Stimulated activated CD8-positive, alpha-beta memory T cell treated with anti-CD3 and anti-CD28 coated beads, Interleukin-7, amount 100 ng/mL, for 48 hours (primary cell): ENCODE results near the gene HSPB7.
"Not testable (repeated sequence)": the region's sequence is repeated elsewhere in the genome, so short reads cannot be mapped to it uniquely, and the experiment has no call there.

Experiments
- DNase-seq, 2 donors: peaks; one replicate each; pipeline ENCODE4 v3.0.0-alpha.2; 2020; ENCODE audit warnings: low read depth in 1 of 2; ENCODE audit errors: extremely low read depth in 1 of 2

HSPB7 gene

GRCh38 chr1:16023050-16023653, 5.3 kb upstream of the HSPB7 start:
- no peak for DNase-seq

- DNase-seq = no peak
Measured at GRCh38 chr1:16022393-16022792, 4.5 kb upstream of the HSPB7 start.

- DNase-seq = no peak
Measured at GRCh38 chr1:16021681-16022080, 3.8 kb upstream of the HSPB7 start, which contains the start of gene CLCNKA. CLCNKA (plus strand) TSS chr1:16022036; CDS start chr1:16022620, 584 bp downstream.

GRCh38 chr1:16020878-16021277, 3.0 kb upstream of the HSPB7 start:
- DNase-seq = not testable (repeated sequence)

GRCh38 chr1:16020325-16020724, 2.5 kb upstream of the HSPB7 start:
- no peak for DNase-seq

- no peak for DNase-seq
Measured at GRCh38 chr1:16019644-16020277, 1.9 kb upstream of the HSPB7 start.

DNA sequence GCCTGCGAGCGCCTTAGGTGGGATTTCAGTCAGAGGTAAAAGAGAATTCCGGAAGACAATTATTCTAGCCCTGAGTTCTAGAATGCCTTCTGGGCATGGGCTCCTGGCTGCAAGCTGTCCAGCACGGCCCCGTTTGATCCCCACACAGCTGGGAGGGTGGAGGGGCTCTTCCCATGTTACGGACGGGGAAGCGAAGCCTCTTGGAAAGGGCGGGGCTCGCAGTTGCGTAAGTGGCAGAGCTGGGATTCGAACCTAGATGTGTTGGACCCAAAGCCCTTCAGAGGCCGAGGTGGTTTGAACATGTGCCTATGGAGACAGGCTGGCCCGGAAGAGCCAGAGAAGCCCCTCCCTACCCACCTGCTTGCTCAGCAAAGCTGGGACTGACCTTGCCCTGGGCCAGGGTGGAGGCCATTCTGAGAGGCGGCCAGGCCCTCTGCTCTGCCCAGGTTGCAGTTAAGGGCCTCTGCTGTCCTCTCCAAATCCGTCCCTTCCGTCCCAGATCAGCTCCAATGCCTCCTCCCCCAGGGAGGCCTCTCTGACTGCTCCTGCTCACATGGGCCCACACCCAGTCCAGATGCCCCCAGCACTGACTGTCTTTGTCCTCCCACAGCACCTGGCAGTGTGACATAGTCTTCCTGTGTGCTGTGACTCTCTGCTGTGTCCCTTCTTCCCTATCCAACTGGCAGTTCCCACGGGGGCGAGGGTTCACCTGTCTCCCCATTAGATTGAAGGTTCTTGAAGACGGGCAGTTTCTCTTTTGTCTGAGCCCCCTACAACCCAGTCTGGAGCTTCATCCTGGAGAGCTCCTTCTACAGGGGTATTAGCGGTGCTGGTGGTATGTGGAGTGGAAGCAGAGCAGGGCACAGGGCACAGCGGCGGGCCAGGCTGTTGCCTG, 1.2 kb upstream of the HSPB7 start:
- DNase-seq = no peak

GRCh38 chr1:16018308-16018707, 465 bp upstream of the HSPB7 start:
- DNase-seq = no peak

DNA sequence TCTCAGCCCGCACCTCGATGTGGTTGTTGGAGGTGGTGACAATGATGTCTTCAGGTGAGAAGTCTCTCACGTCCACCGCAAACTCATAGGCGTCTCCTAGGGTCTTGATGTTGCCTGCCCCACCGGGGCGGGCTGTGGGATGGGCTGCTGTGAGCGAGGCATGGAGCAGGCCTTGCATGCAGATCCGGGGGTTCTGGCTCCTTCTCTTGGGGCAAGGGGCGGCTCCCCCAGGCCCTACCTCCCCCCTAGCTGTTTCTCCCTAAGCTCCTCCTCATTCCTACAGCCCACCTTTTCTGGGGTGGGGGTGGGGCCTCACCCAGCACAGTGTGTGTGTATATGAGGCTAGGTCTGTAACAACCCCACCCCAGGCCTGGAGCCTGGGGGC, 775 bp downstream of the HSPB7 start:
- DNase-seq = no peak

DNA sequence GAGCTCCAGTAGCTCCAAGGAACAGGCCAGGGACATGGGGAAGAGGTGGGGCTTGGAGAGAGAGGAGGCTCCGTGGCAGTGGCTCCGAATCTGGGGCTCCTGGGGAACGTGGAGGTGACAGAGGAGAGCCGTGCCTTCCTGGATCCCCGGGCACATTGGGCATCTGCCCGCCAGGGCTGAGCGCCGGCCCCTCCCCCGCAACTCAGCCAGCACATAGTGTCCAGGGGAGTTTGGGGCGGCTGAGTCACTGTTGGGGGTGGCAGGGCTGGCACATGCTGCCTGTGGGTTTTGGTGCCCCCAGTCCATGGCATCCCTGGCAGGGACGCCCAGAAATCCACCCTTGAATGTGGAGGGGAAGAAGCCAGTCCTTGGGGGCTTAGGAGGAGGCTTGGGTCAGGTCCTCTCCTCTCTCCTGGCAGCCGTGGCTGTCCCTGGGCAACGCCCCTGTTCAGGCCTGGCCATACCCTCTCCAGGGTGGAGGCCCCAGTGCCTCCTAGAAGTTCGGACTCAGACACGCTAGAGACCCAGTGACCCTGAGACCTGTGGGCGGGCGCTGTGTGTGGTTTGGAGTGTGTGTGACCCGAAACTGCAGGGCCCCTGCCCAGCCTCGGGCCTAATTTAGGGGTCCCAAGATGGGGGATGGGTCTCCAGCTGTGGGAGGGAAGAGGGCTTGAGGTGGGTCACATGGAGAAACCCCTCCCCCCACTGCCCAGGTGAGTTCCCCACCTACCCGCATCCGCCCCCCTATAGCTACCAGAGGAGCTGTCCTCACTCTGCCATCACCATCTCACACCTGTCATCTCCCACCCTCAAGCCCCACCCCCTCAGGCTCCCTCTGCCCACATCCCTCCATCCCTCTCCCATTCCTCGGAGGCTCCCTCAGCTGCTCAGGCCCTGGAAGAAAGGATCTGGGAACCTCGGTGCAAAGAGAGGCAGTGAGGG, 1.6 kb downstream of the HSPB7 start:
- no peak for DNase-seq

DNA sequence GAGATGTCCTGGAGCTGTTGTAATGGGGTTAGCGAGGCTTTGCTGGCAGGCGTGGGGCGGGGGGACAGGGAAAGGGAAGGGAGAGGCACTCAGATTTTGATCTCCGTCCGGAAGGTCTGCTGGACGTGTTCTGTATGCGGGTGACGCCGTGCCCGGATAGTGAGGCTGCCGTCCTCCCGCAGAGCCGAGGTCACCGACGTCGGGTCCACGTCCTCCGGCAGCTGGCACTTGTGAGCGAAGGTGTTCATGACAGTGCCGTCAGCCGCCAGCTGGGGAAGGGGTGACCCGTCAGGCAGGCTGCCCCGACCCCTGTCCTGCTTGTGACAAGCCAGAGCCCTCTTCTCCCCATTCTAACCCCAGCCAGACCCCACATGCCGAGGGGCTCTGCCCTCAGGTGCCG, 2.4 kb downstream of the HSPB7 start:
- no peak for DNase-seq

GRCh38 chr1:16014509-16015482, 3.0 kb downstream of the HSPB7 start:
- DNase-seq = no peak

DNA sequence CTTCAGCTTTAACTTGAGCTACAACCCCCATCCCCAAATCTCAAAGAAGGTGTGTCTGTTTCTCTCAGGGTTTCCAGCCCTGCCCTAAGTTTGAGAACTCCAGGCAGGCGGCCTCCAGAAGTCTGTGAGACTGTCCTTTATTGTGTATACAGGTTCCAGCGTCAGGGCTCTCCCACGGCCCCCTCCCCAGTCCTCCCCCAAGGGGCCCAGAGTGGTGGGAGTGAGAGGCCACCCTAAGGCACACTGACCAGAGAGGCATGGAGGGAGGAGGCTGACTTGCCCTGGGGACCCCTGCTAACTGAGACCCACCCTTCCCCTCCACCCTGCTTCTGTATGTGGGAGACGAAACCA, 4.0 kb downstream of the HSPB7 start:
- no peak for DNase-seq

DNA sequence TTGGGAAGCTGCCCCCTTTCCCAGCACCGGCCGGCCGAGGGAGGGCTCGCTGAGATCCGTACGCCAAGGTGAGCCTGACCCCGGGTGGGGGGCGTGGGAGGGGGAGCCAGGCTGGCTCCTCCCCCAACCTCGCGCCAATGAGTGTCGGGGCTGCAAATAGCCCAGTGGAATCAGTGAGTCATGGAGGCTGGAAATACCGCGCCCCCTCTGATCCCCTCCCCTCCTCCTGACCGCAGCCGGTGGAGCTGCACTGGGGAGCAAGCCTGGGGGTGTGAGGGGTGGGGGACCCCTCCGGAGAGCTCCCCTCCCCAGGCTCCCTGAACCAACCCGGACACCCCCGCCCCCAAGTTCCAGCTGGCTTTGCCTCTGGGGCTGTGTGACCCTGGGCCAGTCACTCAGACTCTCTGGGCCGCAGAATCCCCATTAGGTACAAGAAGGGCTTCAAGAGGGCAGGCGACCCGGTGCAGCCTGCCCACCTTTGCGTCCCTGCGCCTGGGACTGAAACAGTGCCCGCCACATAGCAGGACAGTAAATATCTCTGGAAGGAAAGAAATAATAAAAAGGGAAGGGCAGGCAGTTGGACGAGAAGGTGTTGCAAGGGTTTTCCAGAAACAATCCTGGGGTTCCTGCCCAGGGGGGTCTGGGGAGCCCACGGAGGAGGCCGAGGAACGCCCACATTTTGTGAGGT, 4.5 kb downstream of the HSPB7 start:
- peak; percentile 23 to 39 for DNase-seq

GRCh38 chr1:16012590-16013219, 5.1 kb downstream of the HSPB7 start:
- DNase-seq = no peak

- no peak for DNase-seq
Measured at GRCh38 chr1:16011936-16012589, 5.8 kb downstream of the HSPB7 start.

DNA sequence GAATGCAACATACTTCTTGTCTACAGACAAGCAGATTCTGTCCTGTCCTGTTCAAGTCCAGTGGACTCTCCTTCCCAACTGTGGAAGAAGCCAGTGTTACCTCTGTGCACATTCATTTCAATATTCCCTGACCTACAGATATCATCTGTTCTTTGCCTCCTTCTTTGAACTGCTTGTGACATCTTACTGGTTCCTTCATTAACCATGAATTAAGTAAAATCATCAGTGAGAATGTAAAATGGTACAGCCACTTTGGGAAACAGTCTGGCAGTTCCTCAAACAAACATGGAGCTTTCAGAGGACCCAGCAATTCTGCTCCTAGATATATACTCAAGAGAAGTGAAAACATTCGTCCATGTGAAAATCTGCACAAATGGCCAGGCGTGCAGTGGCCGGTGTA, 7.0 kb downstream of the HSPB7 start:
- DNase-seq = no peak

- DNase-seq = no peak
Measured at GRCh38 chr1:16009678-16010077, 8.2 kb downstream of the HSPB7 start.
